MM.1S (cell line): ENCODE data around the gene PSMB8.
"Not testable (repeated sequence)": the region's sequence is repeated elsewhere in the genome, so short reads cannot be mapped to it uniquely, and the experiment has no call there.

Source experiments
- DNase-seq: peaks from one replicate; pipeline ENCODE4 v3.0.0-alpha.2; 2015
- H2AFZ ChIP-seq: fragments of 300-600 bp; sonication (generic); 2 replicates; pipeline ENCODE4 v1.6.0; 2016; ENCODE audit warnings: antibody characterized with exemption, low read length
- H3F3A ChIP-seq: fragments of 300-600 bp; sonication (generic); 2 replicates; pipeline ENCODE4 v1.6.1; 2016; ENCODE audit warnings: mild to moderate bottlenecking, antibody characterized with exemption, low read length, moderate library complexity, mixed read lengths; ENCODE audit not compliant: insufficient read depth
- H3K27ac ChIP-seq: fragments of 300-600 bp; sonication (generic); 2 replicates; pipeline ENCODE4 v1.5.1; 2016; ENCODE audit warnings: mild to moderate bottlenecking, low read length
- H3K27me3 ChIP-seq: fragments of 300-600 bp; sonication (generic); replicated peaks from 2 replicates; pipeline ENCODE4 v1.6.0; 2016; ENCODE audit warnings: low read length; ENCODE audit not compliant: insufficient read depth
- H3K36me3 ChIP-seq: fragments of 300-600 bp; sonication (generic); replicated peaks from 2 replicates; pipeline ENCODE4 v1.6.1; 2016; ENCODE audit warnings: mild to moderate bottlenecking, low read length, mixed read lengths; ENCODE audit not compliant: insufficient read depth
- H3K4me1 ChIP-seq: fragments of 300-600 bp; sonication (generic); 2 replicates; pipeline ENCODE4 v1.6.1; 2016; ENCODE audit warnings: low read length, mixed read lengths
- H3K4me2 ChIP-seq: fragments of 300-600 bp; sonication (generic); 2 replicates; pipeline ENCODE4 v1.6.0; 2016; ENCODE audit warnings: low read depth, low read length
- H3K4me3 ChIP-seq: fragments of 300-600 bp; sonication (generic); 2 replicates; pipeline ENCODE4 v1.5.1; 2016; ENCODE audit warnings: low read length, mixed read lengths
- H3K79me2 ChIP-seq: fragments of 300-600 bp; sonication (generic); 2 replicates; pipeline ENCODE4 v1.6.1; 2016; ENCODE audit warnings: mixed run types, low read length, mixed read lengths
- H3K9ac ChIP-seq: fragments of 300-600 bp; sonication (generic); 2 replicates; pipeline ENCODE4 v1.6.1; 2016; ENCODE audit warnings: low read length, mixed read lengths
- H3K9me2 ChIP-seq: fragments of 300-600 bp; sonication (generic); replicated peaks from 2 replicates; pipeline ENCODE4 v1.6.1; 2016; ENCODE audit warnings: mild to moderate bottlenecking, low read length, mixed read lengths; ENCODE audit not compliant: insufficient read depth
- H3K9me3 ChIP-seq: fragments of 300-600 bp; sonication (generic); replicated peaks from 2 replicates; pipeline ENCODE4 v1.6.1; 2016; ENCODE audit warnings: mild to moderate bottlenecking, low read length, mixed read lengths; ENCODE audit not compliant: insufficient read depth
- H4K20me1 ChIP-seq: fragments of 300-600 bp; sonication (generic); 2 replicates; pipeline ENCODE4 v1.6.1; 2016; ENCODE audit warnings: mild to moderate bottlenecking, low read length, moderate library complexity, mixed read lengths; ENCODE audit not compliant: insufficient read depth
- EZH2 ChIP-seq: fragments of 300-600 bp; sonication (generic); optimal IDR thresholded peaks from 2 replicates; pipeline ENCODE3; 2017; ENCODE audit warnings: low read depth, mild to moderate bottlenecking, antibody characterized with exemption, low read length, mixed read lengths
- EZH2phosphoT487 ChIP-seq: fragments of 300-600 bp; sonication (generic); IDR thresholded peaks from 2 replicates; pipeline ENCODE4 v1.6.1; 2018; ENCODE audit warnings: antibody characterized with exemption, low read length
- TF ChIP-seq, protein P1 (sequence below): fragments of 300-600 bp; sonication (generic); IDR thresholded peaks from 2 replicates; pipeline ENCODE4 v1.5.1; 2016; ENCODE audit warnings: antibody characterized with exemption, low read length, mixed read lengths

PSMB8 gene

DNA sequence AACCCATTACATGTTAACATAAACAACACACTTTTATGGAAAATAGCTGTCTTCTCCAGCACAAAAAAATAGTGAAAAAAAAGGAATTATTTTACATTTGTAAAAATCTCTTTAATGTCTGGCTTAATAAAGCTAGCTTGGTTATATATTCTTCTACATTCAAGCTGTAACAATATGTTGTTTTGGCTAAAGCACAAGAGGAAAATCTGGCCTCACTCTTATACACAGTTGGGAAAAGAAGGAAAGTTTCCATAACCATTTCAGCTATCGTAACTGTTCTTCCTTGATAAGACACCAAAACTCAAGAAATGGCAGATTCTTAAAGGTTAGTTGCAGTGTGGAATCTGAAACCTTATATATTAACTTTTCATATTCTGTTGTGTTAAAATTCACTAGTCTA lies 34.7 kb downstream of the PSMB8 start:
- H3K36me3 ChIP-seq: no peaks in the 10 kb centered on the region
- H3K4me1 ChIP-seq: no peaks in the 10 kb centered on the region
- H3K9me3 ChIP-seq: no peaks in the 10 kb centered on the region
- H2AFZ ChIP-seq: no peak overlapping the region
- no peaks in the 10 kb centered on the region for H3F3A ChIP-seq
- H3K9me2 ChIP-seq: no peaks in the 10 kb centered on the region
- no peaks in the 10 kb centered on the region for H4K20me1 ChIP-seq
- no peak overlapping the region for H3K4me3 ChIP-seq
- no peak overlapping the region for H3K27ac ChIP-seq
- H3K27me3 ChIP-seq: no peaks in the 10 kb centered on the region
- TF ChIP-seq EZH2 (no peak), EZH2phosphoT487 (no peak)
- TF ChIP-seq, protein P1, sequence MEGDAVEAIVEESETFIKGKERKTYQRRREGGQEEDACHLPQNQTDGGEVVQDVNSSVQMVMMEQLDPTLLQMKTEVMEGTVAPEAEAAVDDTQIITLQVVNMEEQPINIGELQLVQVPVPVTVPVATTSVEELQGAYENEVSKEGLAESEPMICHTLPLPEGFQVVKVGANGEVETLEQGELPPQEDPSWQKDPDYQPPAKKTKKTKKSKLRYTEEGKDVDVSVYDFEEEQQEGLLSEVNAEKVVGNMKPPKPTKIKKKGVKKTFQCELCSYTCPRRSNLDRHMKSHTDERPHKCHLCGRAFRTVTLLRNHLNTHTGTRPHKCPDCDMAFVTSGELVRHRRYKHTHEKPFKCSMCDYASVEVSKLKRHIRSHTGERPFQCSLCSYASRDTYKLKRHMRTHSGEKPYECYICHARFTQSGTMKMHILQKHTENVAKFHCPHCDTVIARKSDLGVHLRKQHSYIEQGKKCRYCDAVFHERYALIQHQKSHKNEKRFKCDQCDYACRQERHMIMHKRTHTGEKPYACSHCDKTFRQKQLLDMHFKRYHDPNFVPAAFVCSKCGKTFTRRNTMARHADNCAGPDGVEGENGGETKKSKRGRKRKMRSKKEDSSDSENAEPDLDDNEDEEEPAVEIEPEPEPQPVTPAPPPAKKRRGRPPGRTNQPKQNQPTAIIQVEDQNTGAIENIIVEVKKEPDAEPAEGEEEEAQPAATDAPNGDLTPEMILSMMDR: no peak
- no peak overlapping the region for H3K4me2 ChIP-seq
- H3K9ac ChIP-seq: no peak overlapping the region
- DNase-seq: no peak
- H3K79me2 ChIP-seq: no peaks in the 10 kb centered on the region

DNA sequence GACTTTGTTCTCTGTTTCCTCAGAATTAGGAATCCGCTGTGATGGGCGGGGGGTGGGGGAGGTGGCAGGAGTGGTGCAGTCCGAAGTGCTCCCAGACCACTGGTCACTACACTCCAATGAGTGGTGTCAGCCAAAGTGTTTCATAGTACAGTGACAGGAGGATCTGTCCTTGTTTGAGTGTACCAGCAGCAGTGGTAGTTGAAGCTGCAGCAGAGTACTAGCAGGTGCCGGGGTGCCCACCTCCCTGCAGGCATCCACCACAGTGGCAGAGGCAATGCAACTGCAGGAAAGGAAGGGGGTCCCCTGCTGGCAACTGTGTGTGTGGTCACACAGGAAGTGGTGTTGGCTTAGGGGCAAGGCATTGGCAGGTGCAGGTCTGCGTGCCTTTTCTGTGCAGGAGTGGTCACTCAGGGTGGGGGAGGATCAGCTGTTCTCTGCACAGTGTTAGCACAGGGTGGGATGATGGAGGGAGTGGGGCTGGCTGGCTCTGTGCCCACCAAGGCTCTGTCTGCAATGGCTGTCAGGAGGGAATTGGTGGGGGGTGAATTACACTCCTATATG lies 36.7 kb downstream of the PSMB8 start:
- H3K4me1 ChIP-seq: no peaks in the 10 kb centered on the region
- no peak overlapping the region for H3K4me2 ChIP-seq
- no peaks in the 10 kb centered on the region for H3K36me3 ChIP-seq
- H3K9me2 ChIP-seq: no peaks in the 10 kb centered on the region
- no peak overlapping the region for H3K4me3 ChIP-seq
- no peak overlapping the region for H2AFZ ChIP-seq
- no peak overlapping the region for H3K9ac ChIP-seq
- H3F3A ChIP-seq: no peaks in the 10 kb centered on the region
- H3K9me3 ChIP-seq: no peaks in the 10 kb centered on the region
- no peaks in the 10 kb centered on the region for H4K20me1 ChIP-seq
- H3K79me2 ChIP-seq: no peaks in the 10 kb centered on the region
- DNase-seq: no peak
- no peak overlapping the region for H3K27ac ChIP-seq
- TF ChIP-seq, protein P1: no peak
- TF ChIP-seq EZH2: no peak
- TF ChIP-seq EZH2phosphoT487: no peak
- H3K27me3 ChIP-seq: no peaks in the 10 kb centered on the region; the same call in 1 of the 2 replicates

DNA sequence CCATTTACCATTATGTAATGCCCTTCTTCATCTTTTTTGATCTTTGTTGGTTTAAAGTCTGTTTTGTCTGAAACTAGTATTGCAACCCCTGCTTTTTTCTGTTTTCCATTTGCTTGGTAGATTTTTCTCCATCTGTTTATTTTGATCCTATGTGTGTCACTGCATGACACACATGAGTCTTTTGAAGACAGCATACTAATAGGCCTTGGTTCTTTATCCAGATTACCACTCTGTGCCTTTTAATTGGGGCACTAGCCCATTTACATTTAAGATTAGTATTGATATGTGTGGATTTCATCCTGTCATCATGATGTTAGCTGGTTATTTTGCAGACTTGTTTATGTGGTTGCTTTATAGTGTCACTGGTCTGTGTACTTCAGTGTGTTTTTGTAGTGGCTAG lies 38.4 kb downstream of the PSMB8 start:
- not testable (repeated sequence) for H3K4me2 ChIP-seq, H3F3A ChIP-seq, H3K36me3 ChIP-seq, H3K27ac ChIP-seq, H3K9ac ChIP-seq, DNase-seq, H4K20me1 ChIP-seq, H3K9me3 ChIP-seq, H3K4me1 ChIP-seq, H3K4me3 ChIP-seq, H3K79me2 ChIP-seq, H2AFZ ChIP-seq, H3K9me2 ChIP-seq, H3K27me3 ChIP-seq

DNA sequence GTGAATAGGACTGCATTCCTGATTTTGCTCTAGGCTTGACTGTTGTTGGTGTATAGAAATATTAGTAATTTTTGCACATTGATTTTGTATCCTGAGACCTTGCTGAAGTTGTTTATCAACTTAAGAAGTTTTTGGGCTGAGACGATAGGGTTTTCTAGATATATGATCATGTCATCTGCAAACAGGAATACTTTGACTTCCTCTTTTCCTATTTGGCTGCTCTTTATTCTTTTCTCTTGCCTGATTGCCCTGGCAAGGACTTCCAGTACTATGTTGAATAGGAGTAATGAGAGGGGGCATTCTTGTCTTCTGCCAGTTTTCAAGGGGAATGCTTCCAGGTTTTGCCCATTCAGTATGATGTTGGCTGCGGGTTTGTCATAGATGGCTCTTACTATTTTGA lies 40.4 kb downstream of the PSMB8 start:
- Histone ChIP-seq H3K9me3 (no peaks in the 10 kb centered on the region), H3K9me2 (no peaks in the 10 kb centered on the region), H4K20me1 (no peaks in the 10 kb centered on the region), H2AFZ (no peak overlapping the region), H3F3A (no peaks in the 10 kb centered on the region), H3K27ac (no peak overlapping the region), H3K27me3 (peaks cover 5% of the 10 kb centered on the region; the same call in 1 of the 2 replicates), H3K4me2 (no peak overlapping the region), H3K4me3 (no peak overlapping the region), H3K79me2 (no peaks in the 10 kb centered on the region), H3K36me3 (no peaks in the 10 kb centered on the region), H3K4me1 (no peaks in the 10 kb centered on the region), H3K9ac (no peak overlapping the region)
- DNase-seq: no peak
- no peak for TF ChIP-seq EZH2phosphoT487
- TF ChIP-seq EZH2: no peak
- TF ChIP-seq, protein P1: no peak
